HG02623 (cell line): ENCODE data around the gene FGF19.

Experiments used
- ATAC-seq: cut with Tn5 transposase; IDR thresholded peaks from one replicate; pipeline ENCODE4 v1.9.1; 2021; ENCODE audit warnings: moderate library complexity; ENCODE audit not compliant: unreplicated experiment

FGF19 gene

GRCh38 chr11:69674267-69674885, 29.4 kb downstream of the FGF19 start:
- no peak for ATAC-seq

GRCh38 chr11:69671734-69672465, 31.9 kb downstream of the FGF19 start:
- no peak for ATAC-seq

DNA sequence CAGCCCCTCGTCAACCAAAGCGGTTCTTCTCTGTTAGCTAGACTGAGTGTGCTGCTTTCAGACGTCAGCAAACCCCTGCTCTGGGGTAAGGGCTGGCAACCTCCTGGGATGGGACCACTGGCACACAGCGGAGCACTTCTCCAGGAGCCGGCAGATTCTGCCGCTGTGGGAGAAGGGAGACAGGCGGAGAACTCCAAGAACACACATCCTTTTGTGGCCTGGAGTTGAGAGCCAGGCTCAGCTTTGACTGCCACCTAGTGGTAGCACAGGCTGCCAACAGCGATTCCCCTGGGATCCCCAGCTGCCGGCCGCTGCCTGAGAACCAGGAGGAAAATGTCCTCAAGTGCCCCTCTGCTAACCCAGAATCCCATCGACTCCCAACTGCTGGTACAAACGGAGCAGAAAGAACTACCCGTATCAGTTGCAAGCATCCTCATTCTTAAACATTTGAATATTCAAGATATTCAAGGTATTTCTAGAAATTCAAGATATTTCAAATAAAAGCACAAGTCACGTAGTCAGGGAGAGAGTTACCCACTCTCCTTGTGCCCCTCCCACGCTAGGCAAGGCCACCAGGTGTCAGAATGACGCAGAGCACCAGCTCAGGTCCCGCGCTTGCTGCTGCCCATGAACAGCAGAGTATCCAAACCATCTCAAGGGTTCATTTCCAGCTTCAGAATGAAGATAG, 33.5 kb downstream of the FGF19 start:
- ATAC-seq: no peak

- no peak for ATAC-seq
These were observed 34.3 kb downstream of the FGF19 start for GRCh38 chr11:69669486-69669885.

DNA sequence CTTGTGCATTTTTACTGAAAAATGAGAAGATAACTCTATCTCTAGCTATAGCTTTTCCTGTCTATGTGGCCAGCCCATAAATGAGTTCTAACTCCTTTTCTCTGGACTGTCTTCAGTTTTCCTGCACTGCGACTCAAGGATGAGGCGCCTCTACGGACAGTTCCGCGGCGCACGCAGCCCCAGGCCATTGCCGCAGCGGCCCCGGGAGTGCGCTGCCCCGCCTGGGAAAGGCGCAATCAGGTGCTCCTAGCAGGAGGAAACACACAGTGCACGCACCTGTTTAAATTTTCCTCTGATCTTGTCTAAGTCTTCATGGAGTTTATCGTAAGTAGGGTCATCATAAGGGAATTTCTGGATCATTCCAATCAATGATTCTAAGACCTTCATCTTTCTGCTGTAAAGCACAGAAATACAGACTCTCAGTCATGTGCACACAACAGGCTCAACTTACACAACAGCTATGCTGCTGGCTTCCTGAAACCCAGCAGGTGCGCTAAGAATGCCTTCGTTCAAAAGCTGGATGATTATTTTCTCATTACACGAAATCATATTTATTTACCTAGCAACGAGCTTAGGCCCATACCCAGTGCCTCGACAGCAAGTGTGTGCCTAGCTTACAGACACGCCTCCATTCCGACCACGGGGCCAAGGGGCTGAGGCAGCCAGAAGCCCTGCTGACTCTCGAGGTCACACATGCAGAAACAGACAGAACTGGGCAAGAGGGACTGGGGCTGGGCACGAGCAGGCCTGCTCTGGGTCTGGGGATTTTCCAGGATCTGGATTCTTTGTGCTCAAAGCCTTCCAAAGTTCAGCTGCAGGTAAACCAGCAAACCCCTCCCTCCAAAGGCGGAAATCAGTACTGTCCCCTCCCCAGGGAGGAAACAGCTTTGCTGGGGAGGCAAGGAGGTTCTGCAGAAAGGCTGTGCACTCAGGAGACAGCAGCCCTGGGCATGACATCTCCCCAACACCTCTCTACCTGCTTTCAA, 35.9 kb downstream of the FGF19 start:
- no peak for ATAC-seq

GRCh38 chr11:69666752-69667536, 36.9 kb downstream of the FGF19 start:
- ATAC-seq: no peak

DNA sequence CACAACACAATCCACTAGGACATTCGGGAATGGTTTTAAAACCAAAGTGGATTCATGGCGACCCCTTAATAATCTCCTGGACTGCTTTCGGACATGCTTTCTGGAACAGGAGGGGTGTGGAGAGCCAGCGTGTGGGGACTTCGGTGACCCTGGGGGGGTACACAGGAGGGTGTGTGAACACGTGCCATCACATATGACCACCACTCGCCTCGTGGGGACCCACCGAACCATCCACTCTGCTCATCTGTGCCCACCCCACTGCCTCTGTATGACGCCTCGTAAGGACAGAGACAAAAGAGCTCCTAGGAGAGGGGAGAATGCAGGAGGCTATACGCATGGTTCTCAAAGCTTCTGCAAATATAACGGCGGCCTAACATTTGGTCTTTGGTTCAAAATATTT, 37.6 kb downstream of the FGF19 start:
- ATAC-seq: no peak

DNA sequence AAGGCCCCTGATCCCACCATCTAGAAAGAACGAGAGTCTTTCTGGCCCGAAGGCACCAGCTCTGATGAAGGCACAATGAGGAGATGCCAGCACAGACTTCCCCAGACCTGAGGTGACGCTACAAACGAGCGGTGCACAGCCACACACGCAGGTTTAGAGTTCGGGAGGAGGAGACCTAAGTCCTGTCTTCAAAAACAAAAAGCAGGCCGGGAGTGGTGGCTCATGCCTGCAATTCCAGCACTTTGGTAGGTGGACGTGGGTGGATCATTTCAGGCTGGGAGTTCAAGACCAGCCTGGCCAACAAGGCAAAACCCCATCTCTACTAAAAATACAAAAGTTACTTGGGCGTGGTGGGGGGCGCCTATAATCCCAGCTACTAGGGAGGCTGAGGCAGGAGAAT, 38.2 kb downstream of the FGF19 start:
- ATAC-seq: no peak

DNA sequence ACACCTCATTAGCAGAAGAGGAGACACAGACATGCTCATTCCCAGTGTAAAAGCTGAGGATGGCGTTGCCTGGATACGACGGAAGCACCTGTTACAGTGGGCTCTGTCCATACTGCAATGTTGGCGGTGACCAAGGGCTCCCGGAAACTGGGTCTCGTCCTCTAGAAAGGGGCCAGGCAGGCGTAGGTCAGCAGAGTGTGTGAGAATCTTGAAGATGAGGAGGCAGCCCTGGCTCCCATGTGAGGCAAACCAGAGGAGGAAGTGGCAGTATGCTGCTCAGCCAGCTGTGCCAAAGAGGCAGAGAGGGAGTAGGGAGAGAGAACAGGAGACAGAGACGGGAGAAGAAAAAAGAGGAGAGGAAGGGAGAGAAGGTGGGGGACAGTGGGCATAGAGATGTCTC, 38.9 kb downstream of the FGF19 start:
- no peak for ATAC-seq

DNA sequence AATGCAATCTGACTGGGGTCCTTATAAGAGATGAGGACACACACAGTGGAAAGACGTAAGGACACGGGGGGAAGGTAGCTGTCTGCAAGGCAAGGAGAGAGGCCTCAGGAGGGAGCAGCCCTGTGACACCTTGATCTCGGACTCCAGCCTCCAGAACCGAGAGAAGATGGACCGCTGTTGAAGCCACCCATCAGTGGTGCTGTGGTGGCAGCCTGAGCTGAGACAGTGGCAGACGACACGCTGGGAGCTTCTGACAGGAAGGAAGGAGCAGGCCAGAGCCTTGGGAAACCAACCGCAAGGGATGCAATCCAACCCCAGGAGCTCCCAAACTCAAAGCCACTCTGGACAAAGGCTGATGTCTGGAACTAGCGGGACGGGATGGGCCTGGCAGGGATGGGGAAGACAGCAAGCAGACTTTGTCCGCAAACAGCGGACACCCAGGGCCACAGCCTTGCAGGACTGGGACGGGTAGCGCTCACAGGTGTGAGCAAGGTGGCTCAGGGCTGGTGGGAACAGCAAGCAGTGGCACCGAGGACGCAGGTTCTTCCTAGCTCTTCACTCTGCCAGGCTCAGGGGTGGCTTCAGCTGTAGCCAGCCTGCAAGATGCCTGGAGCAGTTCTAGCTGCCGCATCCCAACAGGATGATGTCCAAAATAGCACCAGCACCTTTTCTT, 39.6 kb downstream of the FGF19 start:
- ATAC-seq: no peak

GRCh38 chr11:69663326-69663725, 40.5 kb downstream of the FGF19 start:
- no peak for ATAC-seq

DNA sequence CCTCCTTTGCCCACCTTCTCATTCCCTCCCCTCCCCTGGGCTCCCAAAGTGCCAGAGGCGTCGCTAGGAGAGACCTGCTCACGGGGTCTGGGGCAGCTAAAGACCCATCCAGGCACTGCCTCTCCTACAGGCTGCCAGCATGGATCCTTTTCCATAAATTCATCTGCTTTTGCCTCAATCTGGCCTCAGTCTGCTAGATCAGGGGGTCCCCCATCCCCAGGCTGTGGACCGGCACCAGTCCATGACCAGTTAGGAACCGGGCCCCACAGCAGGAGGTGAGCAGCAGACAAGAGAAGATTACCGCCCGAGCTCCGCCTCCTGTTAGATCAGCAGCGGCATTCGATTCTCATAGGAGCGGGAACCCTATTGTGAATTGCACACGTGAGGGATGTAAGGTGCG, 41.0 kb downstream of the FGF19 start:
- no peak for ATAC-seq

- no peak for ATAC-seq
These were observed 41.7 kb downstream of the FGF19 start for GRCh38 chr11:69662021-69662698.

GRCh38 chr11:69661413-69661715, 42.5 kb downstream of the FGF19 start:
- no peak for ATAC-seq

DNA sequence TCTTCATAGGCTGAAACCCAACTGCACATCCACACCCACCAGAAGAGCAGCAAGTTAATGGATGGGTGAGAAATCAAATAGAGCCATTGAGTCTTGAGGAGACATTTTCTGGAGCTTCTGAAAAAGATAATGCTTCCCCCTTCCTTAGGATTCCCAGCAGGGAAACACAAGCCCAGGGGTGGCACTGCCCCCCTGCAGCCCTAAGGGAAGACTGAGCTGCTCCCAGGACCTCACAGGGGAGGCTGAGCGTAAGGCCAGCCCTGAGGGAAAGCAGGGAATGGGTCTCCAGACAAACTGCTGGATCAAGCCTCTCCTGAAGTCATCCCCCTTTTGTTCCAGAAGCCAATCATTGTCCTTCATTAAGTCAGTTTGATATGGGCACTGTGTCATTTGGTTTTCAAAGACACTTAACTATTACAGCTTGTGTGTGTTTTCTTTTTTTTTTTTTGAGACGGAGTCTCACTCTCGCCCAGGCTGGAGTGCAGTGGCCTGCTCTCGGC, 43.8 kb downstream of the FGF19 start:
- no peak for ATAC-seq

DNA sequence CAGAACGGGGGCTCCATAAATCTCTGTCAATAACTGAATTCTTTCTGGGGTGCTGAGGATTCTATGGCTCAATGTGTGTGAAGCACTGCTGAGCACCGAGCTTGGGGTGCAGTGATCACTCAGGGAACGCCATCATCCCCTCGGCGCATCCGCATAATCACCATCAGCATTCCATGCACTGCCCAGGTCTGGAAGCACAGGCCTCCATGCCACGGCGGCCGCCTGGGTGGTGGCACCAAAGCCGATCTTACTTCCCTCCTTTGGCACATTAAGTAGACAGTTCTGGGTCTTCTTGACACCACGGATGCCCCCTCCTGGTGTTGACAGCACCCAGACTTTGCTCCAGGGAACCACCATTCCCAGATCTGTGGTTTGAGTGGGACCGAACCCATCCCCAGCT, 44.2 kb downstream of the FGF19 start:
- ATAC-seq: no peak

- no peak for ATAC-seq
These were observed 45.0 kb downstream of the FGF19 start for GRCh38 chr11:69658626-69659450.

DNA sequence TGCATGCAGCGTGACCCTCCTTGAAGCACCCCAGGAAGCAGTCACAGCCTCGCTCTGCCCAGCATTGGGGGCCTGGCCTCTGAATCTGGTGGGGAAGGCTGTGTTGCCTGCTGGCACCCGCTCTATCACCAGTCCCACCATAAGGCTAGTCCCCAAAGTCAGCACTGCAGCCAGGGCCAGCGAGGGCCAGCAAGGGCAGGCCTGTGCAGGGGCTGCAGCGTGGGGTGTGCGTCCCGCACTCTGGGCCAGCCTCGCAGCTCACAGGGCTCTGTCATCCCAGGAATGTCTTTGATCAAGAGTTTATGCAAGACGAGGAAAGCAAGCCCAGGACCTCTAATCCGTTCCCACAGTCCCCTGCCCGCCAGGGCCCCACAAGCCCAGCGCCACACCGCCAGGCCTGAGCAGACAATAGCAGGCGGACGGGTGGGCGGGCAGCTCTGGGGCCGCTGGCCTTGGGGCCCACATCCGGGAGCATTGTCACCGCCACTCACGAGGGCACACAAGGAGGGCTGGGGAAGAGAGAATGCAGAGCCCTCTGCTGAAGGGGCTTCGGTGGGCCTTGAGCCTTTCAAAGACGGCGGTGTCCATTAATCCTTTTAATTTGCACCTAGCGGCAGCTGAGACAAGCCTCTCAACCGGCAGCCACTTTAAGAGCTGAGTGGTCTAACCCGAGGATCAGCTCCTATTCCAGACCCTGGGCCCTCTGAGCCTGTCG, 45.8 kb downstream of the FGF19 start:
- ATAC-seq: no peak
